GM18870 (cell line): ENCODE measurements around the gene C15orf62.

Experiments
- ATAC-seq: cut with Tn5 transposase; IDR thresholded peaks from one replicate; pipeline ENCODE4 v1.9.1; 2021; ENCODE audit warnings: moderate library complexity; ENCODE audit not compliant: unreplicated experiment

C15orf62 gene, protein sequence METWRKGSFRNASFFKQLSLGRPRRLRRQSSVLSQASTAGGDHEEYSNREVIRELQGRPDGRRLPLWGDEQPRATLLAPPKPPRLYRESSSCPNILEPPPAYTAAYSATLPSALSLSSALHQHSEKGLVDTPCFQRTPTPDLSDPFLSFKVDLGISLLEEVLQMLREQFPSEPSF

DNA sequence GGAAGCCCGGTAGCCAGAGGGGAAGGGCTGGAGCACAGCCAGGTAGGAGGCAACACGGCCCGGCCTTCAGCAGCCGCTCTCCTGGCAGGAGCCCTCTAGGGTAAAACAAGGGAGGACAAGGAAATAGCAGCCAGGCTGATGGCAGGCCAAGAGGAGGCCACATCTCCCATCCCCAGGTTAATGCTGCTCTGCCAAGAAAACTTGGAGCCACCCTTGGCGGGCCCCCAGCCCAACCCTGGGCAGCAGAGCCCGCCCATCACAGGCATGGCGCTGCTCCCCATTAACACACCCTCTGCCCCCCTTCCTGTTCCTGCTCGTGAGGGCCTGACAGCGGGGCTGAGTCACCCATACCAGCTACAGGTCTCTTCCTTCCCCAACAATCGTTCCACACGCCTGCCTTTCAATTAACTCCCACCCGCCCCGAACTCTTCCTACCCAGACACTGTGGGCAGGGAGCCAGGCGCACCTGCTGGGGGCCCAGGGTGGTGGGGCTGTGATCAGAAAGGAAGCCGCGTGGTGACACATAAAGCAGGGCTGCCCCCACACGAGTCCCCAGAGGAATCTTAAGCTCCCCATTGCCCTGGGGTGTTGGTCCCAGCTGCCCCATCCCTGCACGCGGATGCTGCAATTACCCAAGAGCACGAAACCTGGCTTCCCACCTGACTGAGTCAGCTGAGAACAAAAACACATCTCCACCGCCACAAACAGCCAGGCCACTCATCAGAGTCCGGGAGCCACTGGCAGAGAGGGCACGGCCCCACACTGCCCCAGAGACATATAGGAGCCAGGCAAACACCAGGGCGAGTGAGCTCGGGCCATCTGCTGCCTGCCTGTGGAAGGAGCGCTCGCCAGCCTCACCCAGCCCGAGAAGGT, at the start of gene C15orf62:
Gene C15orf62, plus strand, starts transcription at position 707 of the 873 bp plus-strand sequence. CDS start 516 bp downstream, outside the sequence.
- no peak for ATAC-seq

DNA sequence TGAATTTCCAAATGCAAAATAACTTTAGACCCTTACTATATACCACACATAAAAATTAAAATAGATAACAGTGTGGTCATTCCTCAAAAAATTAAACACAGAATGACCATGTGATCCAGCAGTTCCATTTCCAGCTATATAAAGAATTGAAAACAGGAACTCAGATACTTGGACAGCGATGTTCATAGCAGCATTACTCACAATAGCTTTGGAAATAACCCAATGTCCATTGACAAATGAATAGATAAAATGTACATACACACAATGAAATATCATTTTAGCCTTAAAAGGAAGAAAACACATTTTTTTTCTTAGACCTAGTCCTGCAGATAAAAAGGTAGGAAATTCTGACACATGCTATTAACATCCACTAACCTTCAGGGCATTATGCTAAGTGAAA, 48.1 kb upstream of the C15orf62 start:
- no peak for ATAC-seq

DNA sequence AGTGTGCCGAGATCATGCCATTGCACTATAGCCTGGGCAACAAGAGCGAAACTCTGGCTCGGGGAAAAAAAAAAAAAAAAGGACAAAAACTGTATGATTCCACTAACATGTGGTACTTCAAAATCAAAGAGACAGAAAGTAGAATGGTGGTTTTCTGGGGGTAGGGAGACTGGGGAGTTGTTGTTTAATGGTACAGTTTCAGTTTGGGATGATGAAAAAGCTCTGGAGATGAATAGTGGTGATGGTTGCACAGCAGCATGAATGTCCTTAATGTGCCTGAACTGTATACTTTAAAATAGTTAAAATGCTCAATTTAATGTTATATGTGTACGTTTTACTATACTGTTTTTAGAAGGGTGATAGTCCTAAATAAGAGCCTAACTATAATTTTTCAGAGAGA, 47.4 kb upstream of the C15orf62 start:
- ATAC-seq: no peak

DNA sequence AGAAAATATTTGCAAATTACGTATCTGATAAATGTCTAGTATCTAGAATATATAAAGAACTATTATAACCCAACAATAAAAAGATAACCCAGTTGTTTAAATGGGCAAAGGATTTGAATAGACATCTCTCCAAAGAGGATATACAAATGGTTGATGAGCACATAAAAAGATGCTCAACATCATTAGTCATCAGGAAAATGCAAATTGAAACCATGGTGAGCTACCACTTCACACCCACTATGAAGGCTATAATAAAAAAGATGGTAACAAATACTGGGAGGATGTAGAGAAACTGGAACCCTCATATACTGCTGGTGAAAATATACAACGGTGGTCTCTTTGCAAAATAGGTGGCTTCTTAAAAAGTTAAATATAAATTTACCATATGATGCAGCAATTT, 46.8 kb upstream of the C15orf62 start:
- ATAC-seq: no peak

DNA sequence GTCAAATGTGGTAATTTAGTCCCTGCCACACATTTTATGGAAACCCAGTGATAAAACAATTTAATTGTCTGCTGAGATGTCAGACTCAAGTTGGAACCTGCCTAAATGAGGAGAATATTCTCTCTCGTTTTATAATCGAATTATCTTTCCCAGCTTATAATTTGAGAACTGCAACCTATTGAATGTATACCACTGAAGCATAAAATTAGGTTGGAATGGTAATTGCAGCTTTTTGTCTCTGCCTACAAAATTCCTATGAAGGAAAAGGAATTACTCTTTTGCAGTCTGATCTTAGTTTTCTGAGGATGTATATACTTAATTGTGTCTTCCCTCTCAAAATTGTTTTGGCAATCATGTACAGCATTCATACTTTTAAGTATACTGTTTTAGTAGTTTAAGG, 45.9 kb upstream of the C15orf62 start:
- no peak for ATAC-seq

DNA sequence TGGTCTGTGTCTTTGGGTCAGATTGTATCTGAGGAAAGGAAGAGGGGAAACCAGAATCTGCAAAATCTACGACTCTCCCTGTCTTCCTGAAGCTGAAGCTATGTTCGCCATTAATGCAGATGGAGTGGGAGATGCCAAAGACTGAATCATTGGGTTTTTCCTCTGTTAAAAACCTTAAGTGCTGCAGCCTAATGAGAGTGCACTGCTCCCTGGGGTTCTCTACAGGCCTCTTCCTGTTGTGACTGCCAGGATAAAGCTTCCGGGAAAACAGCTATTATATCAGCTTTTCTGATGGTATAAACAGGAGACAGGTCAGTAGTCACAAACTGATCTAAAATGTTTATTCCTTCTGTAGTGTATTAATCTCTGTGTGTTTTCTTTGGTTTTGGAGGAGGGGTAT, 38.7 kb upstream of the C15orf62 start:
- no peak for ATAC-seq

DNA sequence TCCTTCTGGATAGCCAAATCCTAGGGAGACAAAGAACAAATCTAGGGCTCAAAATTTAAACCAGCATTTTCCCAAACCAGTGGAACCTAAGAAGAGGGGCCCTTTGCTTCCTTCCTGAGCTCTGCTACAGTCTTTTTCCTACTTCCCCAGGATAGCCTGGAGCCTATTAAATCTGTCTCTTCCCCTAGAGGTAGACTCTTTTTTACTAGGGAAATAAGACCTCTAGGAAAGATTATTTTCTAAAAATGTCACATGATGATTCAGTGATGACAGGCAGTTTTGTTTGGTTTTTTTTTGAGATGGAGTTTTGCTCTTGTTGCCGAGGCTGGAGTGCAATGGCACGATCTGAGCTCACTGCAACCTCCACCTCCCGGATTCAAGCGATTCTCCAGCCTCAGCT, 33.2 kb upstream of the C15orf62 start:
- ATAC-seq: no peak

DNA sequence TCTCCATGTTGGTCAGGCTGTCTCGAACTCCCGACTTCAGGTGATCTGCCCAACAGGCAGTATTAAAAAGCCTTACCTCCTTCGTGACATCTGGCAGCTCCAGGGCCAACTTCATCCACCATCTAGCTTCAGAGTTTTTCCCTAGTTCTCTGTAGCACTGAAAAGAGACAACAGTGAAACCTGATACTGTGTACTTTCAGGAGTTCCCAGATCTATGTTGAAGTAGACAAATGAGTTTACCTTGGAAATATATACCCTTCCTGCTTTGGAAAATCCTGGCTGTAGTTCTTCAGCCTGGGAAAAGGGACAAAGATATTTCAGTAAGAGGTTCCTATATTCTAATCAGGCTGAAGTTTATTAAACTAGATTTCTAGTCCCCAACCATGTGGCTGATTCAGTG, 32.7 kb upstream of the C15orf62 start:
- no peak for ATAC-seq

DNA sequence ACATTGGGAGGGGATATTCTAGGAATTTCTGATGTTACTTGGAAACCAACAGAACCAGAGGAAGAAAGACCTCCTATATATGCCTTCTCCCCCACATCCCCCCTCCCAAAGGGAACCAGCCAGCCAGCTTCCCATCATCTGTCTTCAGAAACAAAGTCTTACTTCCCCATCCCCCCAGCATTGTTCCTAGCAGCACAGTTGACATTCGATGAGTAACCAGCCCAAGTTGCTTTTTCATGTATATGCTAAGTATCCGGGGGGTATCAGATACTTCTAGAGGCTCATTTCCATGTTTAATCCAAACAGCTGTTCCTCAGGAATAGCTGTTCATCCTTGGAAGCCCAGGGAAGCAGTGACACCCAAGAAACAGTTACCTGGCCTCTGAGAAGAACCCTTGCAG, 30.7 kb upstream of the C15orf62 start:
- ATAC-seq: no peak

DNA sequence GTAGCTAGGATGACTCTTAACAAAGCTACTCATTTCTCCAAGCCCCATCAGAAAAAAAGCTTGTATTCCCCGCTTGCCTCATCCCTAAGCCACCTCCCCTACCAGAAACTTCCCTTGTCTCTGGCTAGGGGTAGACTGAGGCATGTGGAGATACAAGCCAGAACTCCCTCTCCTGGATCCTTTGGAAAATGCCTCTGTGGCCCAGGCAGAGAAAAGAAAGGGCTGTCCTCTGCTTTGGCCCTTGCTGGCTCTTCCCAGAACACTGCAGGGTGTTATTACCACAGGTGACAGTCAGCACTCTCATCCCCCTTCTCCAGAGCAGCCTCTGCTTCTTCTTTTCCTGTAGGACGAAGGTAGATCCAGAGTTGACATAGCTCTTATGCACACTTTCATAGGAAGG, 29.9 kb upstream of the C15orf62 start:
- no peak for ATAC-seq

DNA sequence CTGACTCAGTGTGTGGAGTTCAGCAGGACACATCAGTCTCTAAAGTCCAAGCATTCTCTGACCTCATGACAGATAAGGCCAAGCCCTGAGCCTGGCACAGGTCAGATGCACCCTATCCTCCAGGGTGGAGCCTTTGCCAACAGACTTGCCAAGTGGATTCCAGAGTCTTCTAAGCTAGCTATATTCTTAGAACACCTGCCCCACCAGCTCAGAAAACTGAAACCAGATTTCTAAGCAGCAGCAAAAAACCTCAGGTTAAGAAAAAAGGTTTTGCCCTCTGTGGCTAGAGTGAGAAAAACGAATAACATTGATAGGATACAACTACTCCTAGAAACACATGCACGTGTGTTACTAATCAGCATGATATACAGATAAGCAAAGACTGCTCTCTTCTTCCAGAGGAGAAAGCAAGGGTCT, 26.3 kb upstream of the C15orf62 start:
- no peak for ATAC-seq

DNA sequence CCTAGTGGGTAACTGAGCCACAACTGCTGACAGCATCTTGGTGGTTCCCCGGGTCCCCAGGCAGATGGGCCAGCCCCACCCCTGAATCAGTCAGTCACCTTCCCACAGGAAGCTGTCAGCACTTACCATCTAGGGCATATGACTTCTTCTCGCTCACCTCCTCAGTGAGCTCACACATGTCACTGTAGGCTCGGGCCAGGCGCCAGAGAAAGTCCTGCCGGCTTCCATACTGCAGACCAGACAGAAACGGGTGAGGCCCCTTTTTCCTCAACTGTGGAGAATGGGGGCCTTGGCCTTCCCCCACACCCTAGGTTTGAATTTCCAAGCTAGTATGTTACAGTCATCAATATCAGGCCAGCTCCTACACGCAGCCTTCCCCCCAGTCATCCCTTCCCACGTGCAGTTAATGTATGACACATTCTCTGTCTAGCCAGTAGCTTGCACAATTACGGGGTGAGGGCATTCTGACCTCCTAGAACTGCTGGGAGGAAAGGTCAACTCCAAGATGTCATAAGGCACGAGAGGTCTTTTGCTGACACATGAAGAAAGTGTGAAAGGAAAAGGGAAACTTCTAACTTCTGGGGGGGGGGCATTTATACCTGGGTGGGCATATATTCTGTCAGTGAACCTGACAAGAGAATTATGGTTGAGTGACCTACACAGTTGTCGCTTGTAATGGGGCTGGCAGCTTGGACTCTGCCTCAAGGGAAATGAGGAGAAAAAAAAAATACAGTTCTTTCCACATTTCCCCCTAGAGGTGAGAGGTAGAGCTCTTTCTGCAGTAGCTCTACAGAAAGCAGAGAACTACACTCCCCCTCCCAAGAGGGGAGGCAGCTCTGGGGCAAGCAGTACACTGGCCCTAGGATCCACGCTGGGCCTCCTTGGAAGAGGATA, 25.6 kb upstream of the C15orf62 start:
- no peak for ATAC-seq

DNA sequence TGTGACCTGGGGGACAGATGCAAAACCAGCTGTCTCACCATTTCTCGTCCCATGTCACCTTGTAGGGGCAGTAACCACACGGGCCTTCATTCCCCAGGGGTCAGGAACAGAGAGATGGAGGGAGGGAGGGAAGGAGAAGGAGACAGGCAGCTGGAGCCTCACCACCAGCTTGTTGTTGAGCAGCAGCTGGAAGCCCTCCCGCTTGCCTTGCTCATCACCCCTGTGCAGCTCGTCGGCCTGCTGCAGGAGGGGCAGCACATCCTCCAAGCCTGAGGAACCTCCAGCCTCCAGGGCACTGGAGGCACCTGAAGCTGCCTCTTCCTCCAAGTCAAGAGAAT, 25.0 kb upstream of the C15orf62 start:
- ATAC-seq: no peak

DNA sequence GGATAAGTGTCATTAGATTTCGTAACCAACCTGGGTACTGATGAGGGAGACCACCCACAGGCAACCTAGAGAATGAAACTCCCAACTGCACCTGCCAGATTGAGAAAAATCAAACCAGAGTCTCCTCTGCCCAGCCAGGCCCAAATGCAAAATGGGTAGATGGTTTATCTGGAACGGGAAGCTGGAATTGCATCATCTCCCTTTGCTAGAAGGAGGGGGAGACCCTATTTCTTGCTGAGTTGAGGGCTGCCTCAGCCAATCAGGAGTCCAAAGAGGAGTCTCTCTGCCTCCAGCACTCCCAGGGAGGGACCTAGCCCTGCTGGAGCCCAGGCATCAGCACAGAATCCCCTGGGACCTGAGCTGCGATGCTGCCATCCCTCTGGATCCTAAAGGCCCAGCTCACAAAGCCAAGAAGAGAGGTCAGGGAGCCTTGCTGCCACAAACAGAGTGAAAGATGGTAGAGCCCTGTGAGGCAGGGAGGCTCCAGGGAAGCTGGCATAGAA, 22.8 kb upstream of the C15orf62 start:
- no peak for ATAC-seq

DNA sequence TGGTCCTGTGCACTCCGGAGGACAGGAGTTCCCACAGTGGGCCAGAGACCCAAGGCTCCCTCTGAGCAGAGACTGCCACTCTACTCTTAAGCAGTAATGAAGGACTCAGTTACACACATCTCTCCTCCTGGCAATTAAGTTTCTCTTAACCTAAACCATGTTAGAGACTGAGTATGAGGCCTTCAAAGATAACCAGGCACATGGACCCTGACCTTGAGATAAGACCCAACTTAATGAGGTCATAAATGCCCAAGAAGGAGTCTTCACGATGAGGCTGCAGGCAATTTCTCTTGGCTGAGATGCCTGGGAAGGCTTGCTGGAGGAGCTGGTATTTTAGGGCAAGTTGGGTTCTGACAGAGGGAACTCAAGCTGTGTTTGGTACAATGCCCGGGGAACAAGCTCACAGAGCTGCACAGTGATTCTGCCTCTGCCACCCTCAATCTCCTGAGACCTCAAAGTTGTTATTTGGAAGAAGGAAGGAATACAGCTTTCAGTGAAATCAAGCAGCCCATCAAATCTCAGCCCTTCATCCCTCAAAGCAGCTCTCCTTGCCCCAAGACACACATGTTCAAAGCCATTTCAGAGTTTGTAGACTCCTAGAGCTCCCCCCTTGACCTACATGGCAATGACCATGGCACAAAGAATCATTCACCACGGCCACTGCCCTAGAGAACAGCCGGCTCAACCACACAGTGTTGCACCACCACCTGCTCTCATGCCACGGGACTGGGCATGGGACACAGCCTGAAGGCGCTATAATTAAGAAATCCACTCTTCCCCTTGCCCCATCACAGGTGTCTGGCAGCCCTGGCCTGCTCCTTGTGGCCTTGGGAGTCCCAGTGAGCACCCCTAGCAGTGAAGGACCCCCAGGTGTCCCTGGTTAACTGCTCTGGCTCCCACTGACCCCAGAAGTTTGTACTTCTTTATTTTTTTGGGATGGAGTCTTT, 21.8 kb upstream of the C15orf62 start:
- no peak for ATAC-seq

DNA sequence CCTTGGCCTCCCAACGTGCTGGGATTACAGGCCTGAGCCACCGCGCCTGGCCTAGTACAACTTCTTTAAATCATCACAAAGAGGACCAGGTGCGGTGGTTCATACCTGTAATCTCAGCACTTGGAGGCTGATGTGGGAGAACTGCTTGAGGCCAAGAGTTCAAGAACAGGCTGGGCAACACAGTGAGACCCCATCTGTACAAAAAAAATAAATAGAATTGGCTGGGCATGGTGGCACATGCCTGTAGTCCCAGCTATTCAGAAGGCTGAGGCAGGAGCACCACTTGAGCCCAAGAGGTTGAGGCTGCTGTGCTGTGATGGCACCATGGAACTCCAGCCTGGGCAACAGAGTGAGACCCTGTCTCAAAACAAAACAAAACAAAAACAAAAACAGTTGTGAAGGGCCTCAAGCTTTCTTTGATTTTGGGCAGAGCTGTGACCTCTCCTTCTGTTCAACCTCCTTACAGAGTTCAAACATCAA, 20.6 kb upstream of the C15orf62 start:
- no peak for ATAC-seq

DNA sequence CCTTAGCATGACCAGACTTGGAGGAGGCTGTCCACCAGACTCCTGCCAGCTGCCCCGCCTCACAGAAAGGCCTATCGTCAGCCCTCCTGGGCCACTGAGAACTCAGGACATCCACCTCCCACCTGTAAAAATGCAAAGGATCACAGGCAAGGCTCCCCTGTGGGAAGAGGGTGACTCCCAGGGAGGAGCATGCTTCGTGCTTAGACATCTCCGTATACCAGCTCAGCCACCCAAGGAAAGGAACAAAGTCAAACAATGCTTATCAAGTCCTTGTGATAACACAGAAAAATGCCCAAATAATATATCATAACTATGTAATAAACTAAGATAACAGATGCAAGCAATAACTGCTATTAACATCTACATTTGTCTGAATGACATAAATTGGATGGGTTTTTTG, 18.9 kb upstream of the C15orf62 start:
- ATAC-seq: no peak

DNA sequence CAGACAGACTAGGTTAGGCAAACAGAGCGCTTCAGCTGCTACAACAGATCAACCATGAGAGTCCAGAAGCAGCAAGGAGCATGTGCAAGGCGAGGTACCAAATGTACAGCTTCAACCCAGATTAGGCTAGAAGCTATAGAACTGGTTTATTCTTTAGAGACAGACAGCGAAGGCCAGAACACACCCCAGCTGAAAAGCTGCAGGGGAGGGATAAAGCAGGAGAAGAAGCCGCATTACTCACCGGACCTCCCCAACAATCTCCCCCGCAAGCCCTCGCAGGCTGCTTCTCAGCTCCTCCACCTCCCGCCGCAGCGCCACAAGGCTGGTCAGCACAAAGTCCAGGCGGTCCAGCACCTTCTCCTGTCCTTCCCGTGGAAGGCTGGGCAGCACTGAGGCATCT, 18.0 kb upstream of the C15orf62 start:
- no peak for ATAC-seq

DNA sequence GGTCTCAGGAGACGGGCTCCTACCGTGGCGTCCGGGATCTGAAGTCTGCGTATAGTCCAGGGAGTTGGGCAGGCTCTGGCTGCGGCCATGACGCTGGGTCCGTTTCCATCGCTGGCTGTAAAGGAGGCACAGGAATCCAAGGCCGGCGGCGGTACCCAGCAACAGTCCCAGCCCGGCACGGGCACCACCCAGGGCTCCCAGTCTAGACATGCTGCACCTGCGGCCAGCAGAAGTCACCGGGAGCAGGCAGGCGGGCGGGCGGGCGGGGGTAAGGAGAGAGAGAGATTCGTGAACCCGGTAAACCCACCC, 15.3 kb upstream of the C15orf62 start:
- no peak for ATAC-seq
